ENCODE measurements around the gene HBG1.

DNA sequence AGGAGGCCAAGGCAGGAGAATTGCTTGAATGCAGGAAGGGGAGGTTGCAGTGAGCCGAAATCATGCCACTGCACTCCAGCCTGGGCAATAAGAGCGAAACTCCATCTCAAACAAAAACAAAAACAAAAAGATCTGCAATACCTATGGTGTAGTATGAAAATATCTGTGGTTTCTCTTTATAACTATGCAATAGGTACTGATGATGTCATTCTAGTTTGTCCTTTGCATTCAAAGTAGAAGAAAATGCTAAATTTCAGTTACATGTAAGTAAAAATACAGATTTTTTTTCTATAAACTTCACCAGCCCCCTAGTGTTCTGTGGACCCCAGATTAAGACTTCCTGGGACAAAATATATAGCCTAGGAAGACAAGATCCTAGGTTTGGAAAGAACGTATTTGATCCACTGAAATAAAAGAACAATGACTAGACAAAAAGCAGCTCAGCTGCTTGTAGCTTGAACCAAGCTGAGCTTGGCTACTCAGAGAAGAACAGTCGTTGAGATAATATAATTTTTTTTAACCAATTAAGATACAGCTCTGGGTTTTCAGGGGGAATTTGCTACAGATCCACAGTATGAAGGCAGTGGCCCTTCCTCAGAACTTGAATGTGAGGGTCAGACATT is 22.8 kb upstream of the HBG1 start:
- TF ChIP-seq, protein P1, sequence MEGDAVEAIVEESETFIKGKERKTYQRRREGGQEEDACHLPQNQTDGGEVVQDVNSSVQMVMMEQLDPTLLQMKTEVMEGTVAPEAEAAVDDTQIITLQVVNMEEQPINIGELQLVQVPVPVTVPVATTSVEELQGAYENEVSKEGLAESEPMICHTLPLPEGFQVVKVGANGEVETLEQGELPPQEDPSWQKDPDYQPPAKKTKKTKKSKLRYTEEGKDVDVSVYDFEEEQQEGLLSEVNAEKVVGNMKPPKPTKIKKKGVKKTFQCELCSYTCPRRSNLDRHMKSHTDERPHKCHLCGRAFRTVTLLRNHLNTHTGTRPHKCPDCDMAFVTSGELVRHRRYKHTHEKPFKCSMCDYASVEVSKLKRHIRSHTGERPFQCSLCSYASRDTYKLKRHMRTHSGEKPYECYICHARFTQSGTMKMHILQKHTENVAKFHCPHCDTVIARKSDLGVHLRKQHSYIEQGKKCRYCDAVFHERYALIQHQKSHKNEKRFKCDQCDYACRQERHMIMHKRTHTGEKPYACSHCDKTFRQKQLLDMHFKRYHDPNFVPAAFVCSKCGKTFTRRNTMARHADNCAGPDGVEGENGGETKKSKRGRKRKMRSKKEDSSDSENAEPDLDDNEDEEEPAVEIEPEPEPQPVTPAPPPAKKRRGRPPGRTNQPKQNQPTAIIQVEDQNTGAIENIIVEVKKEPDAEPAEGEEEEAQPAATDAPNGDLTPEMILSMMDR (conservative IDR thresholded peaks at IDR 0.05; ENCODE audit: low read length) = no peak
- TF ChIP-seq EZH2phosphoT487 (IDR thresholded peaks at IDR 0.05; ENCODE audit: borderline replicate concordance) = no peak

Measured in Loucy (cell line).